ENCODE measurements around the gene TOR2A. TPM values are rescaled to one million over a fixed set of nuclear protein-coding genes. Genes with fewer than 3 reads are reported as not detected.

Gene TOR2A
- total RNA-seq, 2 donors from 2014 or later: 20.4 to 24.1 TPM

DNA sequence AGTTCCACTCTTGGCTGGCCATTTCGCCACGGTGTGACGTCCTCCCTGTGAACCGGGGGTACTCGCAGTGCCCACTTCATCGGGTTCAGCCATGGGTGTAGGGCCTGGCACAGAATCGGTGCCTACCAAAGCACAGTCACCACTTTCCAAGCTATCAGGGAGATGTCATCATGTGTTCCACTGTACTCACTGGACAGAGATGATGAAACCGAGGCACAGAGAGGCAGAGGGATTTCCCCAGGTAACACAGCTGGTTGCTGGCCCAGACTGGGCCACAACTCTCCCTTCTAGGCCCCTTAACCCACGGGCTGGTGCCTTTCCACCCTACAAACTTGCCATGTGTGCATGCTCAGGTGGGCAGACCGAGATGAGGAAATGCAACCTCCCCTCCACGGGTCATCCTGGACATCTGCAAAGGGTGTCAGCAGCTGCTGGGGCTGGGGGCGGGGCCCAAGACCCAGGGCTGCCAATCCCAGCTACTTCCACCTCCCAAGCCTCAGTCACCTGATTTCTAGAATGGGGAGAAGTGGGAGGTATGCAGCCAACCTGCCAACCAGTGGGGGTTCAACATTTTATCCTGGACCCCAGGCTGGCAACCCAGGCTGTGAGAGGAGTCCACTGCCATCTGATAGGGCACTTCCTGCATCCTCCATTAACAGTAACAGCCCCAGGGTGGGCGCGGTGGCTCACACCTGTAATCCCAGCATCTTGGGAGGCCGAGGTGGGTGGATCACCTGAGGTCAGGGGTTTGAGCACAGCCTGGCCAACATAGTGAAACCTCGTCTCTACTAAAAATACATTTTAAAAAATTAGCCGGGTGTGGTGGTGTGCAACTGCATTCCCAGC, 44.3 kb upstream of the TOR2A start:
- intact Hi-C loops (cut with DNase I): no loop called here
- WGBS: 85% methylated on average over 17 of the region's 17 CpGs
- Histone ChIP-seq H3K9me3 (no peaks in the 10 kb centered on the region), H3K4me1 (replicated peaks) (no peaks in the 10 kb centered on the region), H3K27me3 (replicated peaks; ENCODE audit: insufficient read depth) (no peaks in the 10 kb centered on the region), H3K36me3 (no peaks in the 10 kb centered on the region), H3K27ac (no peak overlapping the region), H3K4me3 (no peak overlapping the region)
- DNase-seq (ENCODE audit: low spot score): no peak
- TF ChIP-seq CTCF (IDR thresholded peaks at IDR 0.05): no peak
- TF ChIP-seq POLR2A (IDR thresholded peaks at IDR 0.05): no peak
- no peak for TF ChIP-seq POLR2AphosphoS5 (IDR thresholded peaks at IDR 0.05)

GRCh38 chr9:127778280-127779135, 43.4 kb upstream of the TOR2A start, which contains the start of gene SH2D3C:
Gene SH2D3C (minus strand): TSS chr9:127778666. CDS start chr9:127778627, 39 bp downstream.
- no peak for DNase-seq (ENCODE audit: low spot score)
- WGBS: 53% methylated on average over 13 of the region's 13 CpGs
- no peak for TF ChIP-seq CTCF (IDR thresholded peaks at IDR 0.05)
- no peak for TF ChIP-seq POLR2A (IDR thresholded peaks at IDR 0.05)
- TF ChIP-seq POLR2AphosphoS5 (IDR thresholded peaks at IDR 0.05): no peak
- Histone ChIP-seq H3K9me3 (no peaks in the 10 kb centered on the region), H3K4me3 (no peak within 1 kb of the TSS), H3K27me3 (replicated peaks; ENCODE audit: insufficient read depth) (no peaks in the 10 kb centered on the region), H3K4me1 (replicated peaks) (no peaks in the 10 kb centered on the region), H3K27ac (no peak within 1 kb of the TSS), H3K36me3 (no peaks in the 10 kb centered on the region)
- intact Hi-C loops (cut with DNase I): no loop called here

DNA sequence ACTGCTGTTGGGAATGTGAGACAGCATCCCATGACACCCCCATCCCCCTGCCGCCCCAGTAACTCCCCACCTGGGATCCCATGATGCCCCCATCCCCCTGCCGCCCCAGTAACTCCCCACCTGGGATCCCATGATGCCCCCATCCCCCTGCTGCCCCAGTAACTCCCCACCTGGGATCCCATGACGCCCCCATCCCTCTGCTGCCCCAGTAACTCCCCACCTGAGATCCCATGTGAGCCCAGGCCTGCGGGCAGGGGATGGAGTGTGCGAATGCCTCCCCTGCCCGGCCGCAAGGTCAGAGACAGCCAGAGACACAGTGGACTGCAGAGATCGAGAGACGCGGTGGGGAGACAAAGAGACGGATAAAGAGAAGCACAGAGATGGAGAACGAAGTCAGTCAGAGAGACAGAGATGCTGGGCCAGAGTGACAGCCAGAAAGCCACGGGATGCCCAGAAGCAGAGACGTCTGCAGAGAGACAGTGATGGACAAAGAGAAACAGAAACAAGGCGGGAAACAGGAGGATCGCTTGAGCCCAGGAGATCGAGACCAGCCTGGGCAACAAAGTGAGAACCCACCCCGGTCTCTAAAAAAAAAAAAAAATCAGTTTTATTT, 42.4 kb upstream of the TOR2A start:
- no peak for TF ChIP-seq CTCF (IDR thresholded peaks at IDR 0.05)
- no peak for TF ChIP-seq POLR2AphosphoS5 (IDR thresholded peaks at IDR 0.05)
- TF ChIP-seq POLR2A (IDR thresholded peaks at IDR 0.05): no peak
- Histone ChIP-seq H3K27me3 (replicated peaks; ENCODE audit: insufficient read depth) (no peaks in the 10 kb centered on the region), H3K36me3 (no peaks in the 10 kb centered on the region), H3K9me3 (no peaks in the 10 kb centered on the region), H3K27ac (no peak overlapping the region), H3K4me1 (replicated peaks) (no peaks in the 10 kb centered on the region), H3K4me3 (no peak overlapping the region)
- WGBS: 78% methylated on average over 18 of the region's 18 CpGs
- intact Hi-C loops (cut with DNase I): no loop called here
- no peak for DNase-seq (ENCODE audit: low spot score)

DNA sequence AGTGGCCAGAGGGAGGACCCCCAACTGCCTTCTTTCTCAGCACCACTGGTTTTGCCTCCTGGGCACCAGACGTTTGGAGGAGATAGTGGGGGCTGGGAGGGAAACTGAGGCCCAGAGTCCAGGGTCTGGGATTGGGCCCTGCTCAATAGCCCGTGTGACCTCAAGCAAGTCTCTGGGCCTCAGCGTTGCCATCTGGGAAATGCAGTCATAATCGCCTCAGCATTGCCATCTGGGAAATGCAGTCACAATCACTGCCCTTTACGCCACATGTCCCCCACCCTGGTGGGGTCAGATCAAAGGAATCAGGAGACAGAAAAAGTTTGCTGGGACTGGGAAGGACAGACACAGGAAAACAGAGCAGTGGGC, 41.8 kb upstream of the TOR2A start:
- Histone ChIP-seq H3K27me3 (replicated peaks; ENCODE audit: insufficient read depth) (no peaks in the 10 kb centered on the region), H3K4me3 (no peak overlapping the region), H3K27ac (no peak overlapping the region), H3K36me3 (no peaks in the 10 kb centered on the region), H3K9me3 (no peaks in the 10 kb centered on the region), H3K4me1 (replicated peaks) (no peaks in the 10 kb centered on the region)
- intact Hi-C loops (cut with DNase I): no loop called here
- WGBS: 85% methylated on average over 5 of the region's 5 CpGs
- no peak for DNase-seq (ENCODE audit: low spot score)
- TF ChIP-seq POLR2AphosphoS5 (IDR thresholded peaks at IDR 0.05): no peak
- no peak for TF ChIP-seq CTCF (IDR thresholded peaks at IDR 0.05)
- no peak for TF ChIP-seq POLR2A (IDR thresholded peaks at IDR 0.05)
